HCT116 (cell line): ENCODE measurements around the gene PBX1. TPM values are rescaled to one million over a fixed set of nuclear protein-coding genes. Genes with fewer than 3 reads are reported as not detected.

Experiments used
- ATAC-seq: fragments of 200-7000 bp; cut with Tn5 transposase; 2 replicates; pipeline ENCODE4 v1.9.1; 2020; ENCODE audit warnings: mild to moderate bottlenecking, moderate library complexity
- BruUV-seq: library from RNA; stranded (reverse); fragments of 400-500 nt; replicated peaks from 2 replicates; lab custom pipeline; 2021; lab: Mats Ljungman, UMichigan
- CTCF ChIA-PET: fragments of 300-600 bp; sonication (Branson Sonifier 250); formaldehyde crosslinking; loops from one replicate; lab custom pipeline; 2021; ENCODE audit warnings: antibody characterized with exemption; lab: Charles Lee
- POLR2A ChIA-PET: fragments of 300-600, 350-600 bp; sonication (Branson Sonifier 250); formaldehyde crosslinking; loops from one replicate; lab custom pipeline; 2021; ENCODE audit warnings: antibody characterized with exemption; lab: Charles Lee
- RAD21 ChIA-PET, 2 experiments: fragments of 300-600 bp; sonication (Branson Sonifier 250); formaldehyde crosslinking; loops; one replicate each; lab custom pipeline; 2023; ENCODE audit warnings: low total read pairs in 2 of 2; ENCODE audit not compliant: uncharacterized antibody in 2 of 2, unreplicated experiment in 2 of 2, low non-redundant PET in 1 of 2; lab: Charles Lee
- DNase-seq: peaks from one replicate; pipeline ENCODE4 v3.0.0-alpha.2; 2010; ENCODE audit warnings: low read depth, low spot score
- H2AFZ ChIP-seq: fragments of 200-600 bp; shearing (Covaris generic), sonication (generic); 2 replicates; pipeline ENCODE4 v1.6.1; 2017; ENCODE audit warnings: low read depth, mixed run types, mixed read lengths, antibody characterized with exemption, low read length; ENCODE audit not compliant: poor library complexity, severe bottlenecking
- H3K27ac ChIP-seq: 2 replicates; pipeline ENCODE4 v1.5.1; 2012; ENCODE audit warnings: low read depth, low read length
- H3K27me3 ChIP-seq: fragments of 200-600 bp; sonication (generic); 2 replicates; pipeline ENCODE4 v1.6.1; 2016; ENCODE audit warnings: mixed run types, low read length, mixed read lengths; ENCODE audit not compliant: insufficient read depth
- H3K36me3 ChIP-seq, 2 experiments: fragments of 200-500 bp in 1 of 2; fragments of 200-600 bp in 1 of 2; sonication (Bioruptor generic) in 1 of 2; sonication (generic) in 1 of 2; 2 replicates each; pipeline versions ENCODE4 v1.5.1 to v1.6.1; 2014 to 2016; ENCODE audit warnings: low read length in 2 of 2, inconsistent platforms in 1 of 2, mixed read lengths in 1 of 2, mixed run types in 1 of 2; ENCODE audit not compliant: insufficient read depth in 2 of 2, control insufficient read depth in 1 of 2
- H3K4me1 ChIP-seq, 2 experiments: fragments of 200-600 bp in 1 of 2; sonication (generic) in 1 of 2; 2 replicates each; pipeline versions ENCODE4 v1.5.1 to v1.6.1; 2012 to 2017; ENCODE audit warnings: low read length in 2 of 2, inconsistent platforms in 1 of 2, mild to moderate bottlenecking in 1 of 2, mixed read lengths in 1 of 2, mixed run types in 1 of 2, moderate library complexity in 1 of 2; ENCODE audit not compliant: insufficient read depth in 2 of 2, control insufficient read depth in 1 of 2
- H3K4me2 ChIP-seq: fragments of 200-600 bp; sonication (generic); 2 replicates; pipeline ENCODE4 v1.6.1; 2017; ENCODE audit warnings: mixed run types, low read length, mixed read lengths
- H3K4me3 ChIP-seq, 2 experiments: fragments of 200-600 bp in 1 of 2; sonication (generic) in 1 of 2; replicated peaks in 1 of 2; 2 replicates each; pipeline ENCODE4 v1.5.1; 2011 to 2016; ENCODE audit warnings: low read length in 2 of 2, control low read depth in 1 of 2, low read depth in 1 of 2, mild to moderate bottlenecking in 1 of 2, mixed read lengths in 1 of 2, mixed run types in 1 of 2
- H3K79me2 ChIP-seq: fragments of 200-600 bp; sonication (generic); 2 replicates; pipeline ENCODE4 v1.6.1; 2017; ENCODE audit warnings: mild to moderate bottlenecking, mixed run types, low read length, moderate library complexity, mixed read lengths; ENCODE audit not compliant: insufficient read depth
- H3K9ac ChIP-seq: fragments of 200-600 bp; sonication (generic); 2 replicates; pipeline ENCODE4 v1.6.1; 2016; ENCODE audit warnings: low read length, mixed read lengths
- H3K9me2 ChIP-seq: fragments of 200-600 bp; sonication (generic), shearing (Covaris generic); 2 replicates; pipeline ENCODE4 v1.6.1; 2017; ENCODE audit warnings: mixed run types, mild to moderate bottlenecking, moderate library complexity; ENCODE audit not compliant: insufficient read depth
- H3K9me3 ChIP-seq, 2 experiments: fragments of 200-500 bp in 1 of 2; fragments of 200-600 bp in 1 of 2; sonication (Bioruptor generic) in 1 of 2; sonication (generic) in 1 of 2; 2 replicates each; pipeline ENCODE4 v1.6.1; 2014 to 2017; ENCODE audit warnings: low read length in 2 of 2, mixed read lengths in 2 of 2, inconsistent platforms in 1 of 2, low read depth in 1 of 2, mild to moderate bottlenecking in 1 of 2, mixed run types in 1 of 2, moderate library complexity in 1 of 2; ENCODE audit not compliant: control insufficient read depth in 1 of 2, insufficient read depth in 1 of 2
- H4K20me1 ChIP-seq: fragments of 200-600 bp; sonication (generic), shearing (Covaris generic); 2 replicates; pipeline ENCODE4 v1.6.1; 2017; ENCODE audit warnings: mixed run types, mild to moderate bottlenecking, moderate library complexity; ENCODE audit not compliant: insufficient read depth
- CBX3 ChIP-seq: IDR thresholded peaks from 2 replicates; pipeline ENCODE4 v1.6.1; 2012; ENCODE audit warnings: low read depth
- EZH2phosphoT487 ChIP-seq: fragments of 200-600 bp; IDR thresholded peaks from 2 replicates; pipeline ENCODE4 v1.6.1; 2018; ENCODE audit warnings: antibody characterized with exemption, borderline replicate concordance
- FOSL1 ChIP-seq: IDR thresholded peaks from 2 replicates; pipeline ENCODE4 v1.6.1; 2012; ENCODE audit warnings: low read depth
- JUND ChIP-seq: IDR thresholded peaks from 2 replicates; pipeline ENCODE4 v1.6.1; 2012
- MAX ChIP-seq: IDR thresholded peaks from 2 replicates; pipeline ENCODE4 v1.6.1; 2012
- POLR2AphosphoS5 ChIP-seq: IDR thresholded peaks from 2 replicates; pipeline ENCODE4 v1.6.1; 2011; ENCODE audit warnings: mild to moderate bottlenecking, low read depth, low read length, moderate library complexity
- RAD21 ChIP-seq: IDR thresholded peaks from 2 replicates; pipeline ENCODE4 v1.6.1; 2012; ENCODE audit warnings: low read depth, mild to moderate bottlenecking
- REST ChIP-seq: IDR thresholded peaks from 2 replicates; pipeline ENCODE4 v1.6.1; 2012; ENCODE audit warnings: low read depth
- SIN3A ChIP-seq: IDR thresholded peaks from 2 replicates; pipeline ENCODE4 v1.6.1; 2012; ENCODE audit warnings: low read depth
- SP1 ChIP-seq: IDR thresholded peaks from 2 replicates; pipeline ENCODE4 v1.6.1; 2012; ENCODE audit warnings: low read depth
- SRF ChIP-seq: IDR thresholded peaks from 2 replicates; pipeline ENCODE4 v1.6.1; 2012; ENCODE audit warnings: low read depth
- YY1 ChIP-seq: IDR thresholded peaks from 2 replicates; pipeline ENCODE4 v1.6.1; 2011; ENCODE audit warnings: low read length, low read depth, moderate library complexity, mild to moderate bottlenecking; ENCODE audit not compliant: insufficient replicate concordance; ENCODE audit errors: extremely low read depth
- ZNF274 ChIP-seq: fragments of 200-500 bp; sonication (Bioruptor generic); IDR thresholded peaks from 2 replicates; pipeline ENCODE4 v1.6.1; 2014; ENCODE audit warnings: mild to moderate bottlenecking, low read depth, low read length, inconsistent platforms
- intact Hi-C: fragments of 100-400 bp; cut with micrococcal nuclease; formaldehyde crosslinking; loops from 2 replicates; pipeline ENCODE4 v1.10.0; 2022
- total RNA-seq: library from RNA; stranded (reverse); gene quantifications from one replicate; pipeline ENCODE4 v1.2.1, GENCODE V29; 2021; ENCODE audit not compliant: unreplicated experiment

Gene PBX1
- total RNA-seq, 1 experiment from 2014 or later, result 29.6 TPM

- ChIA-PET POLR2A (no interaction called here), RAD21 (no interaction called here), CTCF (no interaction called here)
- no peaks in the 10 kb centered on the region for H3K27me3 ChIP-seq
- TF ChIP-seq POLR2AphosphoS5 (no peak), YY1 (no peak), MAX (no peak), RAD21 (no peak), SIN3A (no peak), CBX3 (no peak), SRF (no peak), REST (no peak), JUND (no peak), EZH2phosphoT487 (no peak), SP1 (no peak), ZNF274 (no peak), FOSL1 (no peak)
- H3K9me3 ChIP-seq, result no peaks in the 10 kb centered on the region
- H3K36me3 ChIP-seq, result no peaks in the 10 kb centered on the region
- DNase-seq (no peak), ATAC-seq (no peak)
- H3K4me2 ChIP-seq, result no peak overlapping the region
- no peak overlapping the region for H3K4me3 ChIP-seq
- no peaks in the 10 kb centered on the region for H3K4me1 ChIP-seq
- intact Hi-C loops, result no loop called here
- H2AFZ ChIP-seq, result no peak overlapping the region
- no peaks in the 10 kb centered on the region for H4K20me1 ChIP-seq
- H3K79me2 ChIP-seq, result no peaks in the 10 kb centered on the region
- BruUV-seq, result no TSS peak
- H3K27ac ChIP-seq, result no peak overlapping the region
- H3K9ac ChIP-seq, result no peak overlapping the region
- H3K9me2 ChIP-seq, result no peaks in the 10 kb centered on the region
Measured at GRCh38 chr1:164579381-164579780, 20.4 kb downstream of the PBX1 start.
